ENCODE measurements around the gene ASB2.
A peak's percentile ranks its signal among the peaks of the same experiment; 100 is the strongest.

ASB2 gene

GRCh38 chr14:93978735-93979134 lies 2.4 kb upstream of the ASB2 start:
- DNase-seq (ENCODE audit: low read depth in 2 of 2) = no peak

- peak in 1 of 2 donors; percentile 41 for DNase-seq (ENCODE audit: low read depth in 2 of 2)
These were observed 1.6 kb upstream of the ASB2 start for GRCh38 chr14:93977790-93978581.

DNA sequence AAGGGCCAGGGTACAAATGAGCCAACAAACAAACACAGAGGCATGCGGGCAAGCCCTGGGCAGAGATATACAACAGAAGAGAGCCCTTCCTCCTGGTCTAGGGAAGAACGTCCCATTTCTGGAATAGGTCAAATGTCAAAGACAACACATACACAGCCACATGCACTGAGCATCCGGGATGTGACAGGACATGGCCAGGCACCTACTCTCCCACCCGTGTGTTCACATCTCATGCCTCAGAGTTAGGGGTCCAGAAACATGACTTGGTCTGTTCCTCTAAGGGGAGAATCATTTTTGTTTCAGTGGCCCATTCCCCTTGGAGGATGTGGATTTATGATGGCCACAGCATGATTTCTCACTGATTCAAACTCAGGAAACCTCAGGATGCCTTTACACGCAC lies 801 bp upstream of the ASB2 start:
- no peak for DNase-seq (ENCODE audit: low read depth in 2 of 2)

GRCh38 chr14:93975791-93976476 lies 436 bp downstream of the ASB2 start:
- DNase-seq (ENCODE audit: low read depth in 2 of 2) = no peak

DNA sequence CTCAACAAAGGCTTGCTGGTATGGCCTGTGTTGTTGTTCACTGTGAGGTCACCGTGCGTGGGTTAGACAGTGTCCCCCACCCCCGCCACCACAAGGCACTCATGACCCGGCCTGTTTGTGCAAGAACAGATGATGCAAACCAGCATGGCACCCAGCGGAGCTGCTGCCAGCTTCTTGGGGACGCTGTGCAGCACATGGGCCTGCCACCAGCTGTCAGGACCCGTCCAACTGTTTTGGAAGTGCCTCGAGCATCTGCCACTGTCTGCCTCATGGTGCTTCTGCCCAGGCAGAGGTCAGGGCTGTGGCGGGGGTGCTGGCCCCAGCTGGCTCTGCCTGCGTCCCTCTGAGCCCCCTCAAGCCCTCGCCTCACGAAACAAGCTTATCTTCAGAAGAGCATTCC lies 1.5 kb downstream of the ASB2 start:
- DNase-seq (ENCODE audit: low read depth in 2 of 2) = no peak

DNA sequence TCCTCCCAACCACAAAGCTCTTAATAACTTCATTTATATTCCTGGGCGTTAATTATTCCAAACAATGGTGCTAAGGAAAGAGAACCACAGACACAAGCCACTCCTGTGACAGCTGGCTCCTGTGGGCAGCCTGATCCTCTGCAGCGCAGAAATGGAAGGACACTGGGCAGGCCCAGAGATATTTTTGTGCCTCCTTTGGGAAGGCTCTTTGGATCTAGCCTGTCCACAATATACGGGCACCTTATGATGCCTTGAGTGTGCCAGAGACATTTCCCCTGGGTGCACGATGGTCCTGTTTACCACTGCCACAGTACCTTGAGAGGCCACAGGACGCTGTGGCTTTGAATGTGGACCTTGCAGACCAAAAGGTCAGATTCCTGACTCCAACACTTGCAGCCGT lies 2.1 kb downstream of the ASB2 start:
- DNase-seq (ENCODE audit: low read depth in 2 of 2) = no peak

GRCh38 chr14:93973607-93974006 lies 2.8 kb downstream of the ASB2 start:
- DNase-seq (ENCODE audit: low read depth in 2 of 2) = no peak

GRCh38 chr14:93972618-93973205 lies 3.7 kb downstream of the ASB2 start:
- no peak for DNase-seq (ENCODE audit: low read depth in 2 of 2)

DNA sequence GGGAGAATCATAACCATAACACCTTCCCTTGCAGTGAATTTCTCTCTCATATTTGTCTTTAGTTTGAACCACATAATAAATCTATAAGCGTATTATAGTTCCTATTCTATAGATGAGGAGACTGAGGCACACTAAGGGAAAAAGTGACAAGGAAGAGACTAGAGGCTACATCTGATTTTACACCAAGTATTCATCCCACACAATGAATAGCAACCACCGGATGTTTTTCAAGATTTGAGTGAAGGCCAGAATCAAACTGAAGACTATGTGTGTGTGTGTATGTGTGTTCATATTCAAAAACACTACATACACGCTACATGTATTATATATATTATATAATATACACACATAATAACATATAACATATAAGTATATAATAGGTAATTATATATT lies 4.7 kb downstream of the ASB2 start:
- no peak for DNase-seq (ENCODE audit: low read depth in 2 of 2)

DNA sequence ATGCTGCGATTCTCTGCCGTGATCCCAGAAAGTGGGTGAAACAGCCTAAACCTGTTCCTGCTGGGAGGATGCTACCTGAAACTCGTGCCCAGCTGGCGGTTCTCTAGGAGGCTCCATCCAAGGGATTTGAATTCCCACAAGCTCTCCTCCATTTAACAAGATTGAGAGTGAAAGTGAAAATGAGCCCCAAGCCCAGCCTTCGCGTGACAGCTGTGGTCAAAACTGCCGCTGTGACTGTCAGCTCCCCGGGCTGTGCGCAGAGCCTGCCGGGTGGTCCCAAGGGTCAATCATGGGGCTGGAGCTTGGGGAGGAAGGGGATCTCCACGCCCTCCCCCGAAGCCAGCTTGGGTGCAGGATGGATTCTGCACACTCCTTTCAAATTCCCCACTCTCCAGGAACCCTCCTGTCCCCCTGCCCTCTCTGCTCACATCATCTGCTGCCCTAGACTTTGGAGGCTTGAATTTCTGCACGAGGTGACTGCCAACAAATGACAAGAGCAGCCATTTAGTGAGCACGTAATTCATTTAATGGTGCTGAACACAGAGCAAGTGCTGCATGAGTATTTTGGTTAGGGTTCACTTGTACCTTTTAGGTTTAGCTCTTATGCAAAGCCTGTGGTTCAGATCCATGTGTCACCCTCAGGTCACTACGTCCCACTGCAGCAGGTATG lies 5.3 kb downstream of the ASB2 start:
- DNase-seq (ENCODE audit: low read depth in 2 of 2) = no peak

DNA sequence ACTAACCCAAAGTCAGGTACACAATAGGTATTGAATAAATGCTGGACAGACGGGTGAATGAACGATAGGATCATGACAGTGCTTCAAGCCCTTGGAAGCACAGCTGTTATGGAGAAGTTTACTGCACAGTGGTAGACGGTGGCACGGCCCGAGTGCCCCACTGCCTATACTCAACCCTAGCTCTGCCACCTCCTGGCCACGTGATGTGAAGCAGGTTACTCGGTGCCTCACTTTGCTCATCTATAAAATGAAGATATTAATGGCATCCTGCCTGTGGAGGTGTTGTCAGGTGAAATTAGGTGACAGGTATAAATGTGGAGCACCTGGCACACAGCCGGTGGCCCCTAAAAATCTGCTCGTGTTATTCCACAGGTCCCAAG lies 5.8 kb downstream of the ASB2 start:
- DNase-seq (ENCODE audit: low read depth in 2 of 2) = peak; percentile 41 to 55

DNA sequence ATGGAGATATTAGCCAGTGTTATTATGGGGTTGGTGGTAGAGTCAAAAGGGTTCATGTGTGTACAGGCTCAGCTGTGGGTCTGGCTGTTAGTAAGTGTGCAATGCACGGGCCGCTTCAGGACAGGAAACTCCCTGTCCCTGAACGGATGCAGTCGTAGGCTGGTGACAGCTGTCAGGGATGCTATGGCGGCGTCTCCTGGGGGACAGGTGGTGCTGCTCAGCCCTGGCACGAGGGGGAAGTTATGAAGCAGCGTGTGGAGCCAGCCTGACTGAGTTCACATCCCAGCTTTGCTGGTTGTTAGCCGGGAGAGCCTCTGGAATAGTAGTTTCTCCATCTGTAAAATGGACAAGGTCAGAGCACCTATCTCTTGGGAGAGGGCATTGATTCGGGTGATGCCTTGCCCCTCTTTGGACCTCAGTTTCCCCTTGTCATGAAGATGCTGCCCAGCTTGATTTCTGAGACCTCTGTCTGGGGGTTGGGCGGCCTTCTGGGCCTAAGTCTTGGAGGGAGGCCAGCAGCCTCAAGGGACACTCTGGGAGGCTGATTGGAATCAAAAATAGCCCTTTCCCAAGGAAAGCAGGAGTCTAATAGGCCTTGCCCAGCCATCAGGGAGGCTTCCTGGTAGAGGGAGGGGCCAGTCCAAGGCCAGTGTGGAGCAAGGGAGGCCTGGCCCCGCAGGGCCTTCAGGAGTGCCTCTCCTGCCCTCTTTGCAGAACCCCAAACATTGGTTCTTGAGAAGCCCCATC lies 7.1 kb downstream of the ASB2 start:
- DNase-seq (ENCODE audit: low read depth in 2 of 2) = no peak

- DNase-seq (ENCODE audit: low read depth in 2 of 2) = no peak
These were observed 8.6 kb downstream of the ASB2 start for GRCh38 chr14:93967637-93968250.

- no peak for DNase-seq (ENCODE audit: low read depth in 2 of 2)
These were observed 10.4 kb downstream of the ASB2 start for GRCh38 chr14:93965946-93966474.

DNA sequence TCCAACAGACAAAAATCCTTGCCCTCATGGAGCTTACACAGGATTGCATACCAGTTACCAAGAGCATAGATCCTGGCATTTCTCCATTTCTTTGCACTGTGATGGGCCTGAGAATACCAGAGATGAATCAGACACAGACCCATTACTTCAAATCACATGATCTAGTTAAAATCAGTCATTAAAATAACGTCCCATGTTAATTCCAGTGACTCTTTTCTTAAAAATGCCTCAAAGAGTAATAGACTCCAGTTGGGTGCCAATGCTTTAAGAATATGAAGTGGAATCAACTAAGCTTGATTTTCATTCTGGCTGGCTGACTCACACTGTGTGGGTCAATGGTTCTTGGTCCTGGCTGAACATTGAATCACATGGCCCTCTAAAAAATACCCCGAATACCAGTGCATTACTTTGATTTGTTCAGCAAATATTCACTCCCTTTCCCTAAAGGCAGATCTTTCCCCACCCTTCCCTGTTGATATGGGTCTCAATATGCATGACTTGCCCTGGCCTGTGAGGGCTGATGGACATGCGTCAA lies 11.0 kb downstream of the ASB2 start:
- DNase-seq (ENCODE audit: low read depth in 2 of 2) = no peak

- no peak for DNase-seq (ENCODE audit: low read depth in 2 of 2)
These were observed 11.5 kb downstream of the ASB2 start for GRCh38 chr14:93964820-93965286.

GRCh38 chr14:93964281-93964680 lies 12.1 kb downstream of the ASB2 start:
- DNase-seq (ENCODE audit: low read depth in 2 of 2) = no peak

GRCh38 chr14:93963692-93964091 lies 12.7 kb downstream of the ASB2 start:
- no peak for DNase-seq (ENCODE audit: low read depth in 2 of 2)

DNA sequence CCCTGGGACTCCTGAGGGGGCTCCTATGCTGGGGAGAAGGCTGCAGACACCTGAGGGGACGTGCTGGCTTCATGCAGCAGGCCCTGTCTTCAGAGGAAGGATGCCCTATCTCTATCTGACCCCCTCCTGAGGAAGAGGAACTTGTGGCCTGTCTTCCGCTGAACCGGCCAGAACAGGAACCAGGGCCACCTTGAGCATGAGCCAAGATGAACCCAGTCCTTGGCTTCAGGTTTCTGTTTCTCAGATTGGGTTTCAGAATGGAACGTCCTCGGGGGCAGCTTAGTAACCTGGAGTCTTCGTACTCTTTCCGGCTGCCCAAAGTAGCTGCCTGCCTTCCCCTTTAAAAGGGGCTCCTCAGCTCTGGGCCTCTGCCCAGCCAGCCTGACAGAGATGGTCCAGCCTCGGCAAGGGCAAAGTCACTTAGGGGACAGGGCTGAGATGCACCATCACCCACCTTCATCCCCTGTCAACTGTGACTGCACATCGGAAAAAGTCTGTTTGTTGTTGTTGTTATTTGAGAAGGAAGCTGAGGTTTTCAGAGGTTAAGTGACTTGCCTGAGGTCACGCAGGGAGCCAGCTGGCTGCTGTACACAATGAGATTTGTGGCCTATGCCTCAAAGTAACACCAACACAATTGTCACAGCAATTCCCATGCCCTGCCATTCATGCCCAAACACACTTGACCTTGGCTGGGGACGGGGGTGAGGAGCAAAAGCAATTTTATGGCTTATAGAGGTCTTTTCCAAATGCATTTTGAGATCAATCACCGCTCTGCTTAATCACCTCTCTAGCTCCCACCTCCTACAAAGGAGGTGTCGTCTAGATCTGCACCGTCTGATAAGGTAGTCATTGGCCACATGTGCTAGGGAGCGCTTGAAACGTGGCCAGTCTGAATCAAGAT lies 13.4 kb downstream of the ASB2 start:
- no peak for DNase-seq (ENCODE audit: low read depth in 2 of 2)

DNA sequence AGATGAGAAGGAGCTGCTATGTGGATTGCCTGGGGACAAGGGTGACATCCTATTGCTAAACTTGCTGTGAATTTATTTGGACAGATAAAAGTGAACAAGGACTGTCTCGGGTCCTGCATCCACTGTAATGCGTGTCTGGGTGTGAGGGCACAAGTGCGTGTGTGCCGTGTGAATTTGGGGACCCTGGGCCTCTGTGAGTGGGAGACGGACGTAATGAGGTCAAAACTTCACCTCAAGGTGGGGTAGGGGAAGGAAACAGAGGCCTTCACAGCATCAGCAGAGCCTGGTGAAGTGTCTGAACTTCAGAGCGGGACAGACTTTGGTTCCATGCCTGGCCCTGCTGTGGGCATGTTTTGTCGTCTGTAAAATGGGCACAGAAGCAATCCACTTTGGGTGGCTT lies 14.8 kb downstream of the ASB2 start:
- no peak for DNase-seq (ENCODE audit: low read depth in 2 of 2)

All from stimulated activated CD8-positive, alpha-beta memory T cell treated with anti-CD3 and anti-CD28 coated beads, Interleukin-2, amount 100 ng/mL, for 1 hour (primary cell).